HepG2 (cell line): ENCODE results near the gene KCND1. TPM values are rescaled to one million over a fixed set of nuclear protein-coding genes. Genes with fewer than 3 reads are reported as not detected.

Source experiments
- BORCS8-MEF2B ChIP-seq: sonication (generic); formaldehyde crosslinking; IDR thresholded peaks from 2 replicates; pipeline ENCODE4 v1.8.0; 2022; ENCODE audit warnings: mild to moderate bottlenecking, missing genetic modification reagents
- CTCF ChIP-seq: sonication (generic); formaldehyde crosslinking; IDR thresholded peaks from 2 replicates; pipeline ENCODE4 v1.5.0; 2020; ENCODE audit warnings: mild to moderate bottlenecking, missing genetic modification reagents, moderate library complexity
- LCORL ChIP-seq, 2 experiments: fragments of 450-650 bp in 1 of 2; sonication (generic) in 1 of 2; formaldehyde crosslinking in 1 of 2; IDR thresholded peaks; 2 replicates each; pipeline versions ENCODE4 v1.5.0 to v1.6.1; 2017 to 2020; ENCODE audit warnings: antibody characterized with exemption in 1 of 2, missing genetic modification reagents in 1 of 2
- MIXL1 ChIP-seq: IDR thresholded peaks from 2 replicates; pipeline ENCODE4 v1.6.1; 2016
- MTF1 ChIP-seq: sonication (generic); formaldehyde crosslinking; IDR thresholded peaks from 2 replicates; pipeline ENCODE4 v1.5.0; 2020; ENCODE audit warnings: missing genetic modification reagents
- NR2F6 ChIP-seq, 2 experiments: IDR thresholded peaks; 2 replicates each; pipeline ENCODE4 v1.6.1; 2016; ENCODE audit warnings: antibody characterized with exemption in 1 of 2, mild to moderate bottlenecking in 1 of 2
- PCBP2 ChIP-seq: fragments of 200-400 bp; formaldehyde crosslinking; optimal IDR thresholded peaks from 2 replicates; pipeline ENCODE3; 2018; ENCODE audit warnings: low read length, low read depth; ENCODE audit not compliant: poor library complexity, severe bottlenecking
- POLR2A ChIP-seq, 2 experiments: IDR thresholded peaks; 2 replicates each; pipeline ENCODE4 v1.6.1; 2011; ENCODE audit warnings: low read depth in 2 of 2, low read length in 2 of 2, mild to moderate bottlenecking in 1 of 2, moderate library complexity in 1 of 2; ENCODE audit not compliant: insufficient read depth in 1 of 2
- TCF7 ChIP-seq: sonication (generic); IDR thresholded peaks from 2 replicates; pipeline ENCODE4 v1.6.1; 2016; ENCODE audit warnings: antibody characterized with exemption, low read depth
- YY1 ChIP-seq: IDR thresholded peaks from 2 replicates; pipeline ENCODE4 v1.6.1; 2011; ENCODE audit warnings: low read length, low read depth, moderate library complexity, mild to moderate bottlenecking; ENCODE audit not compliant: insufficient read depth, insufficient replicate concordance
- ZBTB3 ChIP-seq: sonication (generic); formaldehyde crosslinking; IDR thresholded peaks from 2 replicates; pipeline ENCODE4 v1.4.0; 2020; ENCODE audit warnings: low read depth, mild to moderate bottlenecking, moderate library complexity, missing genetic modification reagents, borderline replicate concordance
- ZNF180 ChIP-seq: sonication (generic); formaldehyde crosslinking; IDR thresholded peaks from 2 replicates; pipeline ENCODE4 v1.4.0; 2020; ENCODE audit warnings: low read depth, missing genetic modification reagents, borderline replicate concordance
- ZNF317 ChIP-seq: sonication (generic); formaldehyde crosslinking; IDR thresholded peaks from 2 replicates; pipeline ENCODE4 v1.5.0; 2020; ENCODE audit warnings: mild to moderate bottlenecking, missing genetic modification reagents
- ZNF367 ChIP-seq: sonication (generic); formaldehyde crosslinking; IDR thresholded peaks from 2 replicates; pipeline ENCODE4 v1.4.0; 2020; ENCODE audit warnings: missing genetic modification reagents, borderline replicate concordance
- polyA plus RNA-seq, 8 experiments: library from polyadenylated mRNA; depleted of rRNA in 3 of 8; stranded (reverse) in 7 of 8; unstranded in 1 of 8; fragments of >200 nt; fragmentation: Illumina TruSeq in 4 of 8; extraction: Trizol in 4 of 8; gene quantifications; 2 replicates each; pipeline versions ENCODE4 v1.2.1 to v1.2.3, GENCODE V29; 2011 to 2016; ENCODE audit warnings: low read depth in 4 of 8, missing spikeins in 1 of 8, mixed read lengths in 1 of 8; ENCODE audit not compliant: insufficient read depth in 1 of 8
- total RNA-seq, 5 experiments: library from RNA; depleted of rRNA; stranded (reverse); fragments of >200 nt; fragmentation: Illumina TruSeq; extraction: Trizol; gene quantifications; 2 replicates each; pipeline ENCODE4 v1.2.3, GENCODE V29; 2016; ENCODE audit warnings: low read depth in 1 of 5
- TF ChIP-seq, protein P1 (sequence below): sonication (generic); formaldehyde crosslinking; IDR thresholded peaks from 2 replicates; pipeline ENCODE4 v1.4.0; 2020; ENCODE audit warnings: missing genetic modification reagents
- TF ChIP-seq, protein P2 (sequence below), 2 experiments: sonication (generic) in 1 of 2; formaldehyde crosslinking in 1 of 2; IDR thresholded peaks; 2 replicates each; pipeline versions ENCODE4 v1.4.0 to v1.6.1; 2018 to 2020; ENCODE audit warnings: missing genetic modification reagents in 2 of 2, borderline replicate concordance in 1 of 2, low read depth in 1 of 2, mild to moderate bottlenecking in 1 of 2, missing biosample characterization in 1 of 2
- TF ChIP-seq, protein P3 (sequence below): sonication (generic); formaldehyde crosslinking; IDR thresholded peaks from 2 replicates; pipeline ENCODE4 v1.5.0; 2020; ENCODE audit warnings: missing genetic modification reagents, mild to moderate bottlenecking, borderline replicate concordance
- TF ChIP-seq, protein P4 (sequence below): sonication (generic); formaldehyde crosslinking; IDR thresholded peaks from 2 replicates; pipeline ENCODE4 v1.5.0; 2020; ENCODE audit warnings: mild to moderate bottlenecking, low read depth, missing genetic modification reagents, borderline replicate concordance
- TF ChIP-seq, protein P5 (sequence below): sonication (generic); formaldehyde crosslinking; IDR thresholded peaks from 2 replicates; pipeline ENCODE4 v1.5.0; 2020; ENCODE audit warnings: mild to moderate bottlenecking, missing genetic modification reagents, borderline replicate concordance

The KCND1 gene
- total and polyA plus RNA-seq, 2 of the 13 experiments (the other 11 are each of a cell fraction or from before 2014, with no cell fraction given): 0.07 to 0.30 TPM

DNA sequence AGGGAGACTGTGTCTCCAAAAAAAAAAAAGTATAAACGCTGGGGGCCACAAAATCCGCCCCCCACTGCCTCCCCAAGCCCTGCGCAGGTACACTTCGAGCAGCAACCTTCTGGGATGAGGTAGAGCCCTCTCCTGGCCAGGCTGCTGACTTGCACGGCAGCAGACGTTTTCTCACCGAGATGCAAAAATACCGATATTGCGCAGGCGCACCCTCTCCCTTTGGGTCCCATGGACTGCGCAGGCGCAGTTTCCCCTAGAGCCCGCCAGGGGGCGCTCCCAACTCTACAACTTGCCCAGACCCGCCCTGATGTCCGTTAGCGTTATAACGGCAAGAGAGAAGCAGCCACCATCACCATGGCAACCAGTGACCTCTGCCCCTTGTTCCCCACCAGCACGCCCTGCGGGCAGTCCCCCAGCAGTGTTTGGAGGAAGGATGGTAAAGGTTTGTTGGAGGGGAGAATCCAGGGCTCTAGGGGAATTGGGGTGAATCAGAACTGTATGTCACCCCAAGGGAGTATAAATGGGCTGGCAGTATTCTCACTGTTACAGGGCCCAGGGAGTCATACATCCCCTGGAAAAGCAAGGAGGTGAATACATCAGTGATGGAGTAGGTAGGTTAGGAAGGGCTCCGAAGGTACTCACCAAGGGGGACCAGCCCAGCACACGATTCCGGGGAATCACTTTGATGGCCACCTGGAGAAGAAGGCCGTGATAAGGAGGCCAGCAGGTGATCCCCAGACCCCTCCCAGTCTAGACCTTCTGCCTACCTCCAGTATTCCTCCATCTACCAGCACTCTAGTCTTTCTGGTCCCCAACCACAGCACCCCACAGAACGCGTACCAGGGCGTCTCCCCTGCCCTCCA lies 54.3 kb downstream of the KCND1 start (continued):
- TF ChIP-seq, protein P1, sequence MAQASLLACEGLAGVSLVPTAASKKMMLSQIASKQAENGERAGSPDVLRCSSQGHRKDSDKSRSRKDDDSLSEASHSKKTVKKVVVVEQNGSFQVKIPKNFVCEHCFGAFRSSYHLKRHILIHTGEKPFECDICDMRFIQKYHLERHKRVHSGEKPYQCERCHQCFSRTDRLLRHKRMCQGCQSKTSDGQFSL (CRISPR knock-in tag): no peak
- TF ChIP-seq ZNF317 (CRISPR knock-in tag) (no peak), CTCF (peak; percentile 91), BORCS8-MEF2B (no peak), PCBP2 (no peak), POLR2A (IDR thresholded peaks at IDR 0.05; ENCODE audit: insufficient read depth in 1 of 2, low read depth in 2 of 2, low read length in 2 of 2) (no peak), MTF1 (no peak), ZNF367 (no peak), TCF7 (no peak), LCORL (IDR thresholded peaks at IDR 0.05) (no peak), LCORL (CRISPR knock-in tag; IDR thresholded peaks at IDR 0.05) (peak; percentile 18; the same call in 1 of the 2 replicates), MIXL1 (no peak), NR2F6 (IDR thresholded peaks at IDR 0.05) (peak; percentile 91), NR2F6 (CRISPR knock-in tag; IDR thresholded peaks at IDR 0.05) (peak; percentile 93), YY1 (peak; percentile 42), ZBTB3 (no peak), ZNF180 (CRISPR knock-in tag) (no peak)
- TF ChIP-seq, protein P2, sequence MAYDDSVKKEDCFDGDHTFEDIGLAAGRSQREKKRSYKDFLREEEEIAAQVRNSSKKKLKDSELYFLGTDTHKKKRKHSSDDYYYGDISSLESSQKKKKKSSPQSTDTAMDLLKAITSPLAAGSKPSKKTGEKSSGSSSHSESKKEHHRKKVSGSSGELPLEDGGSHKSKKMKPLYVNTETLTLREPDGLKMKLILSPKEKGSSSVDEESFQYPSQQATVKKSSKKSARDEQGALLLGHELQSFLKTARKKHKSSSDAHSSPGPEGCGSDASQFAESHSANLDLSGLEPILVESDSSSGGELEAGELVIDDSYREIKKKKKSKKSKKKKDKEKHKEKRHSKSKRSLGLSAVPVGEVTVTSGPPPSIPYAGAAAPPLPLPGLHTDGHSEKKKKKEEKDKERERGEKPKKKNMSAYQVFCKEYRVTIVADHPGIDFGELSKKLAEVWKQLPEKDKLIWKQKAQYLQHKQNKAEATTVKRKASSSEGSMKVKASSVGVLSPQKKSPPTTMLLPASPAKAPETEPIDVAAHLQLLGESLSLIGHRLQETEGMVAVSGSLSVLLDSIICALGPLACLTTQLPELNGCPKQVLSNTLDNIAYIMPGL (CRISPR knock-in tag; IDR thresholded peaks at IDR 0.05; ENCODE audit: borderline replicate concordance in 1 of 2, low read depth in 1 of 2): 0 out of 4 replicates have a peak, but pooled peaks of 1 of the 2 experiments have one; percentile 16
- TF ChIP-seq, protein P3, sequence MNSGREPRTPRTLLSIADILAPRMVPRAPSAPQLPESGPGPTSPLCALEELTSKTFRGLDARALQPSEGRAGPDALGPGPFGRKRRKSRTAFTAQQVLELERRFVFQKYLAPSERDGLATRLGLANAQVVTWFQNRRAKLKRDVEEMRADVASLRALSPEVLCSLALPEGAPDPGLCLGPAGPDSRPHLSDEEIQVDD: no peak
- TF ChIP-seq, protein P4, sequence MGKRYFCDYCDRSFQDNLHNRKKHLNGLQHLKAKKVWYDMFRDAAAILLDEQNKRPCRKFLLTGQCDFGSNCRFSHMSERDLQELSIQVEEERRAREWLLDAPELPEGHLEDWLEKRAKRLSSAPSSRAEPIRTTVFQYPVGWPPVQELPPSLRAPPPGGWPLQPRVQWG (CRISPR knock-in tag): no peak
- TF ChIP-seq, protein P5, sequence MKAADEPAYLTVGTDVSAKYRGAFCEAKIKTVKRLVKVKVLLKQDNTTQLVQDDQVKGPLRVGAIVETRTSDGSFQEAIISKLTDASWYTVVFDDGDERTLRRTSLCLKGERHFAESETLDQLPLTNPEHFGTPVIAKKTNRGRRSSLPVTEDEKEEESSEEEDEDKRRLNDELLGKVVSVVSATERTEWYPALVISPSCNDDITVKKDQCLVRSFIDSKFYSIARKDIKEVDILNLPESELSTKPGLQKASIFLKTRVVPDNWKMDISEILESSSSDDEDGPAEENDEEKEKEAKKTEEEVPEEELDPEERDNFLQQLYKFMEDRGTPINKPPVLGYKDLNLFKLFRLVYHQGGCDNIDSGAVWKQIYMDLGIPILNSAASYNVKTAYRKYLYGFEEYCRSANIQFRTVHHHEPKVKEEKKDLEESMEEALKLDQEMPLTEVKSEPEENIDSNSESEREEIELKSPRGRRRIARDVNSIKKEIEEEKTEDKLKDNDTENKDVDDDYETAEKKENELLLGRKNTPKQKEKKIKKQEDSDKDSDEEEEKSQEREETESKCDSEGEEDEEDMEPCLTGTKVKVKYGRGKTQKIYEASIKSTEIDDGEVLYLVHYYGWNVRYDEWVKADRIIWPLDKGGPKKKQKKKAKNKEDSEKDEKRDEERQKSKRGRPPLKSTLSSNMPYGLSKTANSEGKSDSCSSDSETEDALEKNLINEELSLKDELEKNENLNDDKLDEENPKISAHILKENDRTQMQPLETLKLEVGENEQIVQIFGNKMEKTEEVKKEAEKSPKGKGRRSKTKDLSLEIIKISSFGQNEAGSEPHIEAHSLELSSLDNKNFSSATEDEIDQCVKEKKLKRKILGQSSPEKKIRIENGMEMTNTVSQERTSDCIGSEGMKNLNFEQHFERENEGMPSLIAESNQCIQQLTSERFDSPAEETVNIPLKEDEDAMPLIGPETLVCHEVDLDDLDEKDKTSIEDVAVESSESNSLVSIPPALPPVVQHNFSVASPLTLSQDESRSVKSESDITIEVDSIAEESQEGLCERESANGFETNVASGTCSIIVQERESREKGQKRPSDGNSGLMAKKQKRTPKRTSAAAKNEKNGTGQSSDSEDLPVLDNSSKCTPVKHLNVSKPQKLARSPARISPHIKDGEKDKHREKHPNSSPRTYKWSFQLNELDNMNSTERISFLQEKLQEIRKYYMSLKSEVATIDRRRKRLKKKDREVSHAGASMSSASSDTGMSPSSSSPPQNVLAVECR: peak; percentile 72; the same call in 1 of the 2 replicates
